ENCODE results near the gene CHCHD10.

The CHCHD10 gene

GRCh38 chr22:23791738-23792645 lies 24.2 kb upstream of the CHCHD10 start:
- TF ChIP-seq CTCF (IDR thresholded peaks at IDR 0.05) = no peak

GRCh38 chr22:23790819-23791737 lies 23.3 kb upstream of the CHCHD10 start:
- TF ChIP-seq CTCF (IDR thresholded peaks at IDR 0.05) = no peak

GRCh38 chr22:23789638-23790037 lies 21.9 kb upstream of the CHCHD10 start:
- no peak for TF ChIP-seq CTCF (IDR thresholded peaks at IDR 0.05)

- no peak for TF ChIP-seq CTCF (IDR thresholded peaks at IDR 0.05)
Observed at GRCh38 chr22:23789121-23789520, 21.3 kb upstream of the CHCHD10 start.

- TF ChIP-seq CTCF (IDR thresholded peaks at IDR 0.05) = no peak
Observed at GRCh38 chr22:23787910-23788309, 20.1 kb upstream of the CHCHD10 start.

- TF ChIP-seq CTCF (IDR thresholded peaks at IDR 0.05) = no peak
Observed at GRCh38 chr22:23787600-23787896, 19.8 kb upstream of the CHCHD10 start.

- TF ChIP-seq CTCF (IDR thresholded peaks at IDR 0.05) = no peak
Observed at GRCh38 chr22:23786752-23787599, 19.2 kb upstream of the CHCHD10 start, which contains the start of gene SMARCB1. SMARCB1 (plus strand) TSS chr22:23786966; CDS start chr22:23787170, 204 bp downstream.
